Activated T-helper 1 cell treated with Interleukin-2 at 50 U/mL for 16 hours (primary cell): ENCODE data around the gene ATAD3C.
"Not testable (repeated sequence)": the region's sequence is repeated elsewhere in the genome, so short reads cannot be mapped to it uniquely, and the experiment has no call there.

Source experiments
- DNase-seq: peaks from one replicate; pipeline ENCODE4 v3.0.0-alpha.2; 2020; ENCODE audit warnings: low read depth

ATAD3C gene

DNA sequence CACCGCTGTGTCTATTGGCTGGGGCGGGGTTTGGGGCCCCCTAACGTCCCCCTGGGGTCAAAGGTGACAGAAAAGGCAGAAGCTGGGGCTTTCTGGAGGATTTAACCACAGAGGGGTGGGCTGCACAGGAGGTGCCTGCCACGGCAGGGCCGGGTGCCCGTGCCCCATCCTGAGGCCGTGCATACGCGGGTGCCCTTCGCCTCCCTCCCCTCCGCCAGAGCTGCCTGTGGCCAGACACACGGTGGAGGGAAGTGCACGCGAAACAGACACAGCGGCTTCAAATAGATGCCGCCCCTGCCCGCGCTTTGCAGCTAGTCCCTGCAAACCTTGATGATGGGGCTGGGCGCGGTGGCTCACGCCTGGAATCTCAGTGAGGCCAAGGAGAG, 60.0 kb downstream of the ATAD3C start:
- not testable (repeated sequence) for DNase-seq

DNA sequence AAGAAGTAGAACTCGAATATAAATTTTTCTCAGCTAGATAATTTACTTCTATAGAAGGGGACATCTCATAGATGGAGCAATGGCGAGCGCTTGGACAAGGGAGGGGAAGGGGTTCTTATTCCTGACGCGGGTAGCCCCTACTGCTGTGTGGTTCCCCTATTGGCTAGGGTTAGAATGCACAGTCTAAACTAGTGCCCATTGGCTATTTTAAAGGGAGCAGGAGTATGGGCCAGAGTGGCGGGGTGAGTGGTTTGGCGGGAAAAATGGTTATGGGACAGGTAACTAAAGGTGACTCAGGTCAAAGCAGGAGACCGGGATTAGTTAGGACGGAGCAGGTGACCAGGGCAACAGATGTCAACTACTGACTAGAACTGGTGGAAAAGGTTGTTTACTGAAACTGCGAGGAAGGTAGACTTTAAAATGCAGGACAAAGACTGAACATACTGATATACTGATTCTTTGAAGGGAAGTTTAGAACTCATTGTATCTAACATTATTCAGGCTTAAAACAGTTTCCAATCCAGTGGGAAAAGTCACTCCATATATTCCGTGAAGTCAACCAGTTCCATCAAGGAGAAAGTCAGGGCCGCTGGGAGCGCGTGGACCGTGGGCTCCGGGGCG, 61.5 kb downstream of the ATAD3C start:
- no peak for DNase-seq

DNA sequence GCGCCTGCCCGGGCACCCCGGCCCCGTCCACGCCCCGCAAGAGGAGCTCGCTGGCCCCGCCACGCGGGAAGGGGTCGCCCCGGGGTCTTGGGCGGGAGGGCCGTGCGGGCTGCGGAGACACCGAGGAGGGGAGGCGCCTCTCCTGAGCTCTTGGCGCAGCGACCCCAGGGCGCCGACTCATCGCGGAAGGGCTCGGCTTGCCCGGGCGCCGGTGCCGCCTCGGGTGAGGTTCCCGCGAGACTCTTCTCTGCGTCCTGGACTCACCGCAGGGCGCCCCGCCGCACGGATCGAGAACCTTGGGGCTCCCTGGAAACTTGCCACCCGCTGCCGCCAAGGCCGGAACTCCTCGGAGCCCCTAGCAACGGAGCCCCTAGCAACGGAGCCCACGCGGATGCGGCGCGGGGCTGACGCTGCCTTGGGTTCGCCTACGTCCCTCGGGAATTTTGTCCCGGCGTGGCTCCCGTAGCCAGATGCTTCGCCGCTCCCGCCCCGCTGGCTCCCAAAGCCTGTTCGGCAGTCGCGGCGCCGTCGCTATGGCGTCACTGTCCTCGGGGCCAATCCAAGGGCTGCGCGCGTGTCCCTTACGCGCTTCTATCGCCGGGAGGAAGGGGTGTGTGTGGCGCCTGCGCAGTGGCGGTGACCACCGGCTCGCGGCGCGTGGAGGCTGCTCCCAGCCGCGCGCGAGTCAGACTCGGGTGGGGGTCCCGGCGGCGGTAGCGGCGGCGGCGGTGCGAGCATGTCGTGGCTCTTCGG, 62.2 kb downstream of the ATAD3C start, which contains the start of gene ATAD3A:
Gene ATAD3A, plus strand, starts transcription at position 630 of the 753 bp plus-strand sequence. Its CDS starts 107 bp downstream, at position 737.
- peak; percentile 92 for DNase-seq

DNA sequence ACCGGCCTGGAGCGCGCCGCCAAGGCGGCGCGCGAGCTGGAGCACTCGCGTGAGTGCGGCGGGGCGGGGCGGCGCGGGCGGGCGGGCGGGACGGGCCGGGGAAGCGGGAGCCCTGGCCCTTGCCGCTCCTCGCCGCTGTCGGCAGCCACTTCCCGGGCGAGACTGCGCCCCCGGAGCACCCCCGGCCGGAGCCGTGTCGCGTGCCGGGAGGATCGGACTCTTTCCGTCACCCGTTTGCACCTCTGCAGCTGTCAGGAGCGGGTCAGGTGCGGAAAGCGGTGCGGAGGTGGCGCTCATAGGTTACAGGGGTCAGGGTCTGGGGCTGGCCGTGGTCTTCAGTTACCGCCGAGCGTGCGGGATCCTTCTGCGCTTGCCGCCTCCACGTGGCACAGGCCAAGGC, 62.9 kb downstream of the ATAD3C start:
- not testable (repeated sequence) for DNase-seq

DNA sequence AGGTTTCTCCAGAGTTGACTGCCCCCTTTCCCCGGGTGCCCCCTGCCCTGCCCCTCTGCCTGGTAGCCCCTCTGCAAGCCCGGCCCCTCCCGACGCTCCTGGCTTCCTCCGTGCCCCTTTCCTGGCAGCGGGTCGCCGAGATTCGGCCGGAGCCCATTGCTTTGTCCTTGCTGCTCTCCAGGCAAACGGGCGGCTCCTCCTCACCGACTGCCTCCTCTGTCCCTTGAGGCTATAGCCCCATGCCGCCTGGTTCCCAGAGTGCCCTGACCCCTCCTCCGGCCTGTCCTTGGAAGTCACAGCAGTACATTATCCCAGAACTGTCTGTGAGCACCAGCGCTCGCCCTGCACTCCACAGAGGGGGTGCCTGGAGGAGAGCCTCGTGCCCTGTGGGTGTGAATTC, 64.2 kb downstream of the ATAD3C start:
- not testable (repeated sequence) for DNase-seq

DNA sequence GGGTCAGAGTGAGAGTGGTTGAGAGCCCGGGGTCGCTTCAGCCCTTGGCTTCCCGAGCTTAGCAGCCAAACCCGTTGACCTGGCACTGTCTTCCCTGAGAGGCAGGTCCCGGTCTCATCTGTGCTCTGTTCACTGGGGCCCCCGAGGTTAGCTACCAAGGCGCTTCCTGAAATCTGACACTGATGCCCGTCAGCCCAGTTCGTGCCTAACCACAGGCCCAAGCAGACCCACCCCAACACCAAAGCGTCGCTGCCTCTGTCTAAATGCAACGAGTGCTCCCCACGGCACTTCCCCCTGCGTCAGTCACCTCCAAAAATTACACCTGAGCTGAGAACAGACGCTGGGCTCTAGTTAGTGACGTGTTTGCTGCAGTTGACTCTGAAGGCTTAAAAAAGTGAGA, 64.9 kb downstream of the ATAD3C start:
- DNase-seq = not testable (repeated sequence)

DNA sequence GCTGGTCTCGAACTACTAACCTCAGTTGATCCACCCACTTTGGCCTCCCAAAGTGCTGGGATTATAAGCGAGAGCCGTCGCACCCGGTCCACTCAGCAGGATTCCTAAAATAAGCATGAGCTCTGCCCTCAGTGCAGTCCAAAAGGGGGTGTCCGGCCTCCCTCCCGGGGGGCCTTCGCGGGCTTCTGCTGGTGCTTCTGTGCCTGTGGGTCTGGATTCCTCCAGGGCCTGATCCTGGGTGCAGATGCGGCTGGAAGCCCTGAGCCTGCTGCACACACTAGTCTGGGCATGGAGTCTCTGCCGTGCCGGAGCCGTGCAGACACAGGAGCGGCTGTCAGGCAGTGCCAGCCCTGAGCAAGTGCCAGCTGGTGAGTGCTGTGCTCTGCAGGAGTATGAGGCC, 67.4 kb downstream of the ATAD3C start:
- not testable (repeated sequence) for DNase-seq

DNA sequence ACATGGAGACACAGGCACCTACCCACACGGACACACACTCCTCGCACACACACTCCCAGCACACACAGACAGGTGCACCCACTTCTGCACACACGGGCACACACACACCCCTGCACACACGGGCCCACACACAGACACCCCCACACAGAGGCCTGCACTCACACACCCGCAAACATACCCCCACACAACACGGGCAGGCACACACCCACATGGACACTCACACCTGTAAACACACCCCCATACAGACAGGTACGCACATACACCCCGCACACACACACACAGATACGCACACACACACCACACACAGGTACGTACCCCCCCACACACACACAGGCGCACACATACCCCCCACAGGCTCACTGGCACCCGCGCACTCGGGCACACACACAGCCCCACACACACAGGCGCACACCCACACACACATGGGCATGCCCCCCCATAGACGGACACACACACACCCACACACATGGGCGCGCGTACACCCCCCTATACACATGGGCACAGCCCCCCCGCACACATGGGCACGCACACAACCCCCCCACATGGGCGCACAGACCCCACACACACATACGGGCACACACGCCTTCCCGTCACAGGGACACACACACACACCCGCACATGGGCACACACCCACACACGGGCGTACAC, 68.6 kb downstream of the ATAD3C start:
- no peak for DNase-seq

DNA sequence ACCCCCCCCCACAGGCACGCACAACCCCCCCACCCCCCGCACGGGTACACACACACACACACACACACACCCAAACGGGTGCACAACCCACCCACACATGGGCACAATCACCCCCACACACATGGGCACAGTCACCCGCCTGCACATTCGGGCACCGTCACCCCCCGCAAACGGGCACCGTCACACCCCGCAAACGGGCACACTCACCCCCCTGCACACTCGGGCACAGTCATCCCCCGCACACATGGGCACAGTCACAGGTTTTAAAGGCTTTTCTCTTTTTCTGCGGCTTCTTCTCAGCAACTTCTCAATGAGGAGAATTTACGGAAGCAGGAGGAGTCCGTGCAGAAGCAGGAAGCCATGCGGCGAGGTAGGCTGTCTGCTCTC, 69.1 kb downstream of the ATAD3C start:
- not testable (repeated sequence) for DNase-seq
